IPS DF 6.9 (cell line): ENCODE results near the gene C2CD3.

ENCODE experiments used
- DNase-seq: peaks from one replicate; pipeline ENCODE4 v3.0.0-alpha.2; 2013; ENCODE audit warnings: low read depth, low spot score
- H3K27ac ChIP-seq: one replicate; pipeline ENCODE4 v1.5.1; 2013; ENCODE audit warnings: low read length, control low read depth
- H3K27me3 ChIP-seq: 2 replicates; pipeline ENCODE4 v1.6.1; 2013; ENCODE audit warnings: mild to moderate bottlenecking, low read length; ENCODE audit not compliant: control insufficient read depth, insufficient read depth
- H3K36me3 ChIP-seq: 2 replicates; pipeline ENCODE4 v1.6.1; 2013; ENCODE audit warnings: low read length; ENCODE audit not compliant: control insufficient read depth, insufficient read depth
- H3K4me1 ChIP-seq: 2 replicates; pipeline ENCODE4 v1.6.1; 2013; ENCODE audit warnings: low read length; ENCODE audit not compliant: control insufficient read depth, insufficient read depth
- H3K4me3 ChIP-seq: 2 replicates; pipeline ENCODE4 v1.5.1; 2013; ENCODE audit warnings: mild to moderate bottlenecking, low read length
- H3K9me3 ChIP-seq: 2 replicates; pipeline ENCODE4 v1.6.1; 2013; ENCODE audit warnings: low read length, inconsistent platforms; ENCODE audit not compliant: control insufficient read depth, insufficient read depth
- WGBS: extraction: QIAGEN DNeasy Blood & Tissue Kit; methylation state at CpG from one replicate; pipeline ENCODE4 v1.1.7; 2013; ENCODE audit warnings: mixed read lengths, missing lambda C conversion rate; ENCODE audit not compliant: insufficient read length, insufficient coverage; 5-methylcytosine and 5-hydroxymethylcytosine counted together

The C2CD3 gene

DNA sequence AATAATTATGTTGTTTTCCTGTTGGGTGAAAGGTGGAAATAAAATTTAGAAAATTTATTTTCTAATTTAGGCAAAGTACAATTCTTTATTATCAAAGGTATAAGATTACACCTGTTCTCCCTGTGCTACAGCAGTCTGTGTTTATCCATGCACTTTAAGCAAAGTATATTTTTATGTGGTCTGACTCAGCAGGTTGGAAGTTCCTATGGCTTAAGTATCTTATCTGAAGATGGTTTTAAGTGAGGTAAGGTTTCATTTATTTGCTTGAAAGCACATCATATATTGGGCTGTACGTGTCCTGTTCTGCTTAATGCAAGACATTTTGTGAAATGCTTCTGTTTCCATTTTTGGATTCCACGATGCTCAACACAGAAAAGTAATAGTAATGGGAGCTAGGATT, 14.9 kb upstream of the C2CD3 start:
- Histone ChIP-seq H3K27me3 (no peaks in the 10 kb centered on the region), H3K4me3 (no peak overlapping the region), H3K36me3 (no peaks in the 10 kb centered on the region), H3K27ac (no peak overlapping the region), H3K9me3 (no peaks in the 10 kb centered on the region; the same call in 1 of the 2 replicates), H3K4me1 (no peaks in the 10 kb centered on the region)
- WGBS, result no CpG with 5 or more reads among the region's 2 CpGs
- DNase-seq, result no peak

GRCh38 chr11:74185285-74185684, 14.5 kb upstream of the C2CD3 start:
- no peak for DNase-seq
- Histone ChIP-seq H3K4me3 (no peak overlapping the region), H3K9me3 (no peaks in the 10 kb centered on the region; the same call in 1 of the 2 replicates), H3K27ac (no peak overlapping the region), H3K36me3 (no peaks in the 10 kb centered on the region), H3K4me1 (no peaks in the 10 kb centered on the region), H3K27me3 (no peaks in the 10 kb centered on the region)
- WGBS, result 100% methylated on average over 1 of the region's 5 CpGs

DNA sequence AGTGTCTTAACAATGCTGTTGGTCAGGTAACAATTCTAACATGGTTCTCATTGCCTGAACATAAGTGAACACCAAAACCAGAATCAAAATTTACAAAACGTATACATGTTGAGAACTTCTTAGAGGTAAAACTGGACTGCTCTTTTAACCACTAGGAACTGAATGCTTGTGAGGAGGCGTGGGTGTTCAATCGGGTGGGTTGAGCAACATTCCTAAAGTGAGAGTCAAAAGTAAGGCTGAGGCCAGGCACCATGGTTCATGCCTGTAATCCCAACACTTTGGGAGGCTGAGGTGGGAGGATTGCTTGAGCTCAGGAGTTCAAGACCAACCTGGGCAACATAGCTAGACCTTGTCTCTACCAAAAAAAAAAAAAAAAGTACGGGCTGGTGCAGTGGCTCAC, 11.8 kb upstream of the C2CD3 start:
- Histone ChIP-seq H3K27ac (no peak overlapping the region), H3K36me3 (no peaks in the 10 kb centered on the region), H3K9me3 (no peaks in the 10 kb centered on the region), H3K4me1 (no peaks in the 10 kb centered on the region), H3K27me3 (no peaks in the 10 kb centered on the region), H3K4me3 (no peak overlapping the region)
- WGBS, result no CpG with 5 or more reads among the region's 4 CpGs
- no peak for DNase-seq

DNA sequence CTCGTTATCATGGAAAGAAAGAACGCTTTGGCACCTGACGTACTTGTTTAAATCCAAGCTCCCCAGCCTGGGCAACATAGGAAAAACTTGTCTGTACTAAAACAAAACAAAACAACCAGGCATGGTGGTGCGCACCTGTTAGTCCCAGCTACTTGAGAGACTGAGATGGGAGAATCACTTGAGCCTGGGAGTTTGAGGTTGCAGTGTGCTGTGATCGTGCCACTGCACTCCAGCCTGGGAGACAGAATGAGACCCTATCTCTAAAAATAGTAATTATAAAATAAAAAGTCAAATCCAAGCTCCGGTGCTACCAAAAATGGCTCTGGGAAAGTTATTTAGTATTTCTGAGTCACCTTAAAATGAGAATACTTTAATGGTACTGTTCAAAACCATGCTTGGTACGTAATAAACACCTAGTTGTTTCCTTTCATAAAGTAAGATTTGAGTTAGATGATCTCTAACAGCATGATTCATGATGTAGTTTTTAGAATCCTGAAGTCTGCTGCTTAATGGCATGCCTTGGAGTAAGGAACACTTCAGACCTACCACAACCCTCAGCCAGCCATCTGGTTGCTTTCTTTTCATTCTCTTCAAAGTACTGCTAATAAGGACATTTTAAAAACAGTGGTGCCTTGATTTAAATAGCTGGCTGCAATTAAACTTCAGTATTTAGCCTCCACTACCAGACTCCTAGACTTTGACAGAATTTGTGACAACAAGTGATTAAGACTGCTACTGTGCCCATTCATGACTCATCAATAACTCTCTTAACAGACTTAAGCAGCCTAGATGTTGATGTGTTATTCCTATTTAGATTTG, 8.6 kb upstream of the C2CD3 start:
- no peak for DNase-seq
- Histone ChIP-seq H3K27me3 (no peaks in the 10 kb centered on the region), H3K27ac (no peak overlapping the region), H3K9me3 (no peaks in the 10 kb centered on the region), H3K4me3 (no peak overlapping the region), H3K4me1 (no peaks in the 10 kb centered on the region), H3K36me3 (no peaks in the 10 kb centered on the region)
- whole genome bisulfite sequencing, result no CpG with 5 or more reads among the region's 7 CpGs

DNA sequence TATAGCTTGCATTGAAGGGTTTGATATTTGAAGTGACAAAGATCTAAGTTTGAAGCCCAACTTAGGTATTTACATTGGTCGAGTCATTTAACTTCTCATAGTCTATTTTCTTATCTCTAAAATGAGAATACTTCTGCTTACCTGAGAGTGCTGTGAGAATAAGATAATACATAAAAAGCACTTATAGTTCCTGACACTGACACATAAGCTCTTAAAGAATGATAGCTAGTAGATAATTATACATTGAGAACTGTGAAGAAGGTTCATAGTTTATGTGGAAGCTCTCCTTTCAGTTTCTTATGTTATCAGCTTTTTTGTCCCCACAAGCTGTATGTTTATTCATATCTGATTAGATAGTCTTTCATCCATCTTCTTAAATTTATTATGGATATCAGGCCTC, 5.1 kb upstream of the C2CD3 start:
- no peak for DNase-seq
- Histone ChIP-seq H3K9me3 (no peaks in the 10 kb centered on the region), H3K4me1 (peaks cover 1% of the 10 kb centered on the region; the same call in 1 of the 2 replicates), H3K4me3 (no peak overlapping the region), H3K27me3 (no peaks in the 10 kb centered on the region), H3K27ac (no peak overlapping the region), H3K36me3 (no peaks in the 10 kb centered on the region)
- no CpG with 5 or more reads among the region's 1 CpG for WGBS

GRCh38 chr11:74171997-74172396, 1.2 kb upstream of the C2CD3 start:
- Histone ChIP-seq H3K36me3 (no peaks in the 10 kb centered on the region; the same call in 1 of the 2 replicates), H3K27ac (no peak overlapping the region), H3K9me3 (no peaks in the 10 kb centered on the region), H3K4me1 (peaks cover 1% of the 10 kb centered on the region; the same call in 1 of the 2 replicates), H3K27me3 (no peaks in the 10 kb centered on the region), H3K4me3 (peak overlapping the region; percentile 85; the same call in 1 of the 2 replicates)
- no peak for DNase-seq
- no CpG with 5 or more reads among the region's 5 CpGs for WGBS

GRCh38 chr11:74171630-74171968, 797 bp upstream of the C2CD3 start:
- no peak for DNase-seq
- WGBS, result no CpG with 5 or more reads among the region's 5 CpGs
- Histone ChIP-seq H3K4me1 (peaks cover 1% of the 10 kb centered on the region; the same call in 1 of the 2 replicates), H3K9me3 (no peaks in the 10 kb centered on the region), H3K27me3 (no peaks in the 10 kb centered on the region), H3K36me3 (no peaks in the 10 kb centered on the region; the same call in 1 of the 2 replicates), H3K4me3 (peak overlapping the region; percentile 85), H3K27ac (no peak overlapping the region)

DNA sequence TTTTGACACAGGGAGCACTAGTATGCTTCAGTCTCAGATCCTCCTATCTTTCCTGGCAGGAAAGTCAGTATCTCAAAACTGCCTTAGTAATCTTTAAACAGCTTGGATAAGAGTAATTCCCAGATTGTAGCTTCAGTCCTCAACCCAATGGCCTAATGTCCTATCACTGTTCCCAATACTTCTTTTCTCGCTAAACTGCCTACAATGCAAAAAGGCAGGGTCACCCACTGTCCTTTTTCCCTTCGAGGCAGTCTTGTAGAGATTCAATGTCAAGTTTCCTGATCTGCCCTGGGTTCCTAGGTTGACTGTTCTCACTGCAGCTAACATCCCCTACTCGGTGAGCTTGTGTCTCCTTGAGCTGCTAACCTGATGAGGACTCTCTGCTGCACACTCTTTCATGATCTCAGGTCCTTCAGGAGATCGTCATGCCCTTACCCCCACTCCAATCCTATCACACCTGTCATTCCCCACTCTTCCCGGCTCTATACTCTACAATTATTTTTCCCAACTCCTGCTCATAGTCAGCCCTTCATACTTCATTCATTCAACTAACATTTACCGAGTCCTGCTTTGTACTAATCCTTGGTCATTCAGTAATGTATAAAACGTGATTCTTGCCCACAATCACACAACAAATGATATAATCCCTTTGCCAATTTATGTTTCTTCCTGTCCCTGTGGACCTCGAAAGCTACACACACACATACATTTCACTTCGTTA, 904 bp downstream of the C2CD3 start:
- DNase-seq, result no peak
- Histone ChIP-seq H3K36me3 (no peaks in the 10 kb centered on the region; the same call in 1 of the 2 replicates), H3K4me3 (peak overlapping the region; percentile 72; the same call in 1 of the 2 replicates), H3K27me3 (no peaks in the 10 kb centered on the region), H3K4me1 (peaks cover 1% of the 10 kb centered on the region; the same call in 1 of the 2 replicates), H3K9me3 (no peaks in the 10 kb centered on the region), H3K27ac (no peak overlapping the region)
- WGBS, result no CpG with 5 or more reads among the region's 9 CpGs

DNA sequence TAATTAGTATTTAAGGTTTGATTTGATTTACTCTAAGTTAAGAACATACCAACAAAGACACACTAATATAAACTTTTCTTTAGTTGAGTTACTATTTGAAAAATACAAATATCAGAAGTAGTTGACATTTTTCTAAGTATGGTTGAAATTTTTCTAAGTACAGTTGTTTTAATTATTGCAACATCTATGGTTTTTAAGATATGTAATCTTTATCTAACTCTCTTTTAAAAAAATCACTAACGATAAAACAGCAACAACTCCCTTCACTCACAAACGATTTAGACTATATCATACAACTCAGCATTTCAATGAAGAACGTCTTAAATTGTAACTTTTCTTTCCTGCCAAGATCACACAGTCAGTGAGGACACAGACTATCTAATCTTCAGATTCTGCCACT, 2.0 kb downstream of the C2CD3 start:
- DNase-seq, result no peak
- no peak overlapping the region for H3K4me3 ChIP-seq
- 100% methylated on average over 3 of the region's 3 CpGs for WGBS
- no peaks in the 10 kb centered on the region for H3K9me3 ChIP-seq
- no peaks in the 10 kb centered on the region; the same call in 1 of the 2 replicates for H3K36me3 ChIP-seq
- H3K27me3 ChIP-seq, result no peaks in the 10 kb centered on the region
- H3K27ac ChIP-seq, result no peak overlapping the region
- peaks cover 1% of the 10 kb centered on the region; the same call in 1 of the 2 replicates for H3K4me1 ChIP-seq

GRCh38 chr11:74162681-74163467, 7.9 kb downstream of the C2CD3 start:
- H3K9me3 ChIP-seq, result no peaks in the 10 kb centered on the region
- WGBS, result no CpG with 5 or more reads among the region's 2 CpGs
- no peaks in the 10 kb centered on the region; the same call in 1 of the 2 replicates for H3K36me3 ChIP-seq
- H3K27me3 ChIP-seq, result no peaks in the 10 kb centered on the region
- H3K27ac ChIP-seq, result no peak overlapping the region
- no peaks in the 10 kb centered on the region for H3K4me1 ChIP-seq
- no peak for DNase-seq
- no peak overlapping the region for H3K4me3 ChIP-seq
